IMR-90 (cell line): ENCODE data around the gene TFDP2. TPM values are rescaled to one million over a fixed set of nuclear protein-coding genes. Genes with fewer than 3 reads are reported as not detected.
"Not testable (repeated sequence)": the region's sequence is repeated elsewhere in the genome, so short reads cannot be mapped to it uniquely, and the experiment has no call there.

Source experiments
- ATAC-seq: fragments of 200-7000 bp; cut with Tn5 transposase; 2 replicates; pipeline ENCODE4 v1.9.1; 2020; ENCODE audit warnings: low read depth, mild to moderate bottlenecking, moderate library complexity
- BruUV-seq: library from RNA; stranded (reverse); fragments of 400-500 nt; replicated peaks from 2 replicates; lab custom pipeline; 2021; lab: Mats Ljungman, UMichigan
- CTCF ChIA-PET: fragments of 300-600 bp; formaldehyde crosslinking; extraction: SDS; loops from one replicate; lab custom pipeline; 2021; ENCODE audit warnings: antibody characterized with exemption; lab: Yijun Ruan, JAX
- POLR2A ChIA-PET: fragments of 300-600 bp; sonication (Branson Sonifier 250); formaldehyde crosslinking; loops from one replicate; lab custom pipeline; 2022; ENCODE audit warnings: antibody characterized with exemption; ENCODE audit not compliant: unreplicated experiment; lab: Charles Lee
- DNase-seq: peaks from one replicate; pipeline ENCODE4 v3.0.0; 2013
- H2AFZ ChIP-seq: replicated peaks from 2 replicates; pipeline ENCODE3; 2013; ENCODE audit warnings: low read length, mild to moderate bottlenecking; ENCODE audit not compliant: poor library complexity
- H2AK5ac ChIP-seq: 2 replicates; pipeline ENCODE4 v1.6.1; 2013; ENCODE audit warnings: low read depth, low read length, inconsistent platforms
- H2AK9ac ChIP-seq: replicated peaks from 2 replicates; pipeline ENCODE3; 2013; ENCODE audit warnings: mild to moderate bottlenecking, low read depth, low read length, moderate library complexity; ENCODE audit not compliant: poor library complexity
- H2BK120ac ChIP-seq: 2 replicates; pipeline ENCODE4 v1.6.1; 2013; ENCODE audit warnings: low read depth, low read length, inconsistent platforms
- H2BK15ac ChIP-seq: 3 replicates; pipeline ENCODE4 v1.6.1; 2013; ENCODE audit warnings: low read depth, low read length, inconsistent platforms
- H2BK20ac ChIP-seq: 2 replicates; pipeline ENCODE4 v1.6.1; 2013; ENCODE audit warnings: low read depth, mild to moderate bottlenecking, inconsistent platforms, low read length, moderate library complexity
- H2BK5ac ChIP-seq: 2 replicates; pipeline ENCODE4 v1.6.1; 2013; ENCODE audit warnings: mild to moderate bottlenecking, low read depth, low read length, inconsistent platforms; ENCODE audit not compliant: poor library complexity, severe bottlenecking
- H3K14ac ChIP-seq: replicated peaks from 2 replicates; pipeline ENCODE4 v1.6.1; 2013; ENCODE audit warnings: low read depth, low read length, inconsistent platforms
- H3K18ac ChIP-seq: 2 replicates; pipeline ENCODE4 v1.6.1; 2013; ENCODE audit warnings: low read depth, low read length, control low read depth
- H3K23ac ChIP-seq: 2 replicates; pipeline ENCODE4 v1.6.1; 2013; ENCODE audit warnings: low read depth, low read length, inconsistent platforms
- H3K27ac ChIP-seq: 2 replicates; pipeline ENCODE4 v1.5.1; 2013; ENCODE audit warnings: mild to moderate bottlenecking, control low read depth, low read length; ENCODE audit not compliant: insufficient read depth
- H3K27me3 ChIP-seq: 2 replicates; pipeline ENCODE4 v1.6.1; 2013; ENCODE audit warnings: low read length; ENCODE audit not compliant: control insufficient read depth, insufficient read depth
- H3K36me3 ChIP-seq: 2 replicates; pipeline ENCODE4 v1.6.1; 2013; ENCODE audit warnings: low read length, mixed read lengths; ENCODE audit not compliant: control insufficient read depth, insufficient read depth
- H3K4ac ChIP-seq: 2 replicates; pipeline ENCODE4 v1.6.1; 2013; ENCODE audit warnings: low read depth, low read length, inconsistent platforms
- H3K4me1 ChIP-seq: 2 replicates; pipeline ENCODE4 v1.6.1; 2013; ENCODE audit warnings: low read length, mixed read lengths; ENCODE audit not compliant: control insufficient read depth, insufficient read depth
- H3K4me2 ChIP-seq: 2 replicates; pipeline ENCODE4 v1.6.1; 2013; ENCODE audit warnings: low read depth, mild to moderate bottlenecking, control low read depth, low read length, moderate library complexity
- H3K4me3 ChIP-seq: 2 replicates; pipeline ENCODE4 v1.5.1; 2013; ENCODE audit warnings: low read depth, mild to moderate bottlenecking, control low read depth, low read length, moderate library complexity; ENCODE audit not compliant: insufficient read depth
- H3K56ac ChIP-seq: 2 replicates; pipeline ENCODE4 v1.6.1; 2013; ENCODE audit warnings: low read length, inconsistent platforms; ENCODE audit not compliant: insufficient read depth; ENCODE audit errors: extremely low read depth
- H3K79me1 ChIP-seq, 2 experiments: 2 replicates each; pipeline ENCODE4 v1.6.1; 2013; ENCODE audit warnings: low read length in 2 of 2, inconsistent platforms in 1 of 2, low read depth in 1 of 2
- H3K9ac ChIP-seq: 2 replicates; pipeline ENCODE4 v1.6.1; 2013; ENCODE audit warnings: low read depth, low read length, control low read depth
- H3K9me1 ChIP-seq: 2 replicates; pipeline ENCODE4 v1.6.1; 2013; ENCODE audit warnings: low read length, inconsistent platforms; ENCODE audit not compliant: insufficient read depth
- H3K9me3 ChIP-seq: 2 replicates; pipeline ENCODE4 v1.6.1; 2013; ENCODE audit warnings: low read length; ENCODE audit not compliant: control insufficient read depth, insufficient read depth
- H4K20me1 ChIP-seq: 2 replicates; pipeline ENCODE4 v1.6.1; 2013; ENCODE audit warnings: low read length, inconsistent platforms; ENCODE audit not compliant: insufficient read depth
- H4K5ac ChIP-seq: 2 replicates; pipeline ENCODE4 v1.6.1; 2013; ENCODE audit warnings: mild to moderate bottlenecking, low read depth, low read length, control low read depth
- H4K8ac ChIP-seq, 2 experiments: 2 replicates each; pipeline ENCODE4 v1.6.1; 2013; ENCODE audit warnings: low read depth in 2 of 2, low read length in 2 of 2, control low read depth in 1 of 2, inconsistent platforms in 1 of 2
- H4K91ac ChIP-seq: 2 replicates; pipeline ENCODE4 v1.6.1; 2013; ENCODE audit warnings: low read depth, low read length, inconsistent platforms; ENCODE audit not compliant: insufficient read depth
- WGBS, 2 experiments: methylation state at CpG; one replicate each; pipeline versions ENCODE4 v1.1.5 to v1.1.7; 2013; ENCODE audit warnings: missing lambda C conversion rate in 2 of 2; ENCODE audit not compliant: insufficient read length in 1 of 2; ENCODE audit errors: extremely low coverage in 2 of 2; 5-methylcytosine and 5-hydroxymethylcytosine counted together
- dilution Hi-C: fragments of 300-500 bp; cut with HindIII; formaldehyde crosslinking; loops from one replicate; pipeline ENCODE4 v1.14.3; 2018; ENCODE audit warnings: low sequenced_read_pairs; ENCODE audit not compliant: unreplicated experiment
- in situ Hi-C: fragments of 300-500 bp; cut with MboI; formaldehyde crosslinking; loops from 3 replicates; pipeline ENCODE4 v1.14.3; 2019; ENCODE audit warnings: low sequenced_read_pairs, inconsistent platforms, mixed read lengths
- intact Hi-C: fragments of 100-400 bp; cut with micrococcal nuclease; formaldehyde crosslinking; loops from 2 replicates; pipeline ENCODE4 v1.10.0; 2022
- polyA plus RNA-seq, 3 experiments: library from polyadenylated mRNA; depleted of rRNA; stranded (reverse); fragments of >200 nt; gene quantifications; 2 replicates each; pipeline ENCODE4 v1.2.3, GENCODE V29; 2012; ENCODE audit warnings: low replicate concordance in 1 of 3
- total RNA-seq: library from RNA; depleted of rRNA; stranded (reverse); fragments of >200 nt; gene quantifications from 2 replicates; pipeline ENCODE4 v1.2.3, GENCODE V29; 2012

Gene TFDP2
- total and polyA plus RNA-seq, 2 of the 4 experiments (the other 2 are of a cell fraction) = 10.7 to 23.7 TPM

DNA sequence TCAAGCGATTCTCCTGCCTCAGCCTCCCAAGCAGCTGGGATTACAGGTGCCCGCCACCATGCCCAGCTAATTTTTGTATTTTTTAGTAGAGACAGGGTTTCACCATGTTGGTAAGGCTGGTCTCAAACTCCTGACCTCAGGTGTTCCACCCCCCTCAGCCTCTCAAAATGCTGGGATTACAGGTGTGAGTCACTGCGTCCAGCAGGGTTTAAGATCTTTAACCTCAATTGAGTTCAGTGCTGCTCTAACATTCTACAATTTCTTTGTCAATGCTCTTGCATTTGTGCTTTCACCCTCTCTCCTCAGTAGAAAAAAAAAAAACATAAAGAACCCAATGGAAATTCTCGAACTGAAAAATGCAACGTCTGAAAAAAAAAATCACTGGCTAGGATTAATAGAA is 60.4 kb downstream of the TFDP2 start:
- H2AK9ac ChIP-seq, H3K4ac ChIP-seq, H3K23ac ChIP-seq, H3K14ac ChIP-seq, intact Hi-C loops, H2BK15ac ChIP-seq, H3K56ac ChIP-seq, H3K79me1 ChIP-seq, H3K9me3 ChIP-seq, H2BK5ac ChIP-seq, H3K4me1 ChIP-seq, H4K8ac ChIP-seq, H3K36me3 ChIP-seq, H3K27ac ChIP-seq, H3K4me2 ChIP-seq, in situ Hi-C loops, H3K9ac ChIP-seq, H3K27me3 ChIP-seq, H2BK20ac ChIP-seq, DNase-seq, CTCF ChIA-PET, H2BK120ac ChIP-seq, H3K18ac ChIP-seq, BruUV-seq, H3K9me1 ChIP-seq, H4K91ac ChIP-seq, H4K5ac ChIP-seq, H3K4me3 ChIP-seq, dilution Hi-C loops, H2AK5ac ChIP-seq, H2AFZ ChIP-seq, ATAC-seq, H4K20me1 ChIP-seq: not testable (repeated sequence)
- no CpG with 5 or more reads among the region's 5 CpGs for whole genome bisulfite sequencing, 2 experiments
- POLR2A ChIA-PET = interaction anchor here (0.7 kb wide), 1 partner anchor 21 kb away, joined by 9 read pairs; no protein-coding TSS in a partner anchor
